Ovary (tissue), 3 donors: ENCODE measurements around the gene ADAMTS17.

Source experiments
- EP300 ChIP-seq: sonication (generic); formaldehyde crosslinking; IDR thresholded peaks from one replicate; pipeline ENCODE4 v1.6.1; 2017; ENCODE audit warnings: antibody characterized with exemption
- TF ChIP-seq, protein P1 (sequence below), 3 donors: fragments of 450-650 bp in 2 of 3; fragments of 200-600 bp in 1 of 3; IDR thresholded peaks; one replicate each; pipeline versions ENCODE4 v1.5.1 to v1.8.0; 2016 to 2022; ENCODE audit warnings: antibody characterized with exemption in 3 of 3, mild to moderate bottlenecking in 1 of 3
- donor health status: DM: no; HTN: no; CAD: no.

DNA sequence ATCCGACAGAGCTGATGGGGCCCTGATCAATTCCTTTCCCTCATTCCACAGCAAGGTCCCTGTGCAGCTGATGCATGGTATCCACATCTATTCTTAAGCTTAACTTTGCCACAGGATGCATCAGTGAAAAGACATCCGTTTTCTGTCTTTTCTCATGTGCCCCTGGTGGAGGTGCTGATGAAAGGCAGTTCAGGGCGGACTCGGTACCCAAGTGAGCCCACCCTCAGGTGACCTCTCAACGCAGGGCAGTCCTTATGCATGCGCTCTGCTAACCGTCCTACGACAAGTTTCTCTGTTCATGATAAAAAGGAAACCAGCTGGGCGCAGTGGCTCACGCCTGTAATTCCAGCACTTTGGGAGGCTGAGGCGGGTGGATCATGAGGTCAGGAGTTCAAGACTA lies 251.4 kb downstream of the ADAMTS17 start:
- TF ChIP-seq, protein P1, sequence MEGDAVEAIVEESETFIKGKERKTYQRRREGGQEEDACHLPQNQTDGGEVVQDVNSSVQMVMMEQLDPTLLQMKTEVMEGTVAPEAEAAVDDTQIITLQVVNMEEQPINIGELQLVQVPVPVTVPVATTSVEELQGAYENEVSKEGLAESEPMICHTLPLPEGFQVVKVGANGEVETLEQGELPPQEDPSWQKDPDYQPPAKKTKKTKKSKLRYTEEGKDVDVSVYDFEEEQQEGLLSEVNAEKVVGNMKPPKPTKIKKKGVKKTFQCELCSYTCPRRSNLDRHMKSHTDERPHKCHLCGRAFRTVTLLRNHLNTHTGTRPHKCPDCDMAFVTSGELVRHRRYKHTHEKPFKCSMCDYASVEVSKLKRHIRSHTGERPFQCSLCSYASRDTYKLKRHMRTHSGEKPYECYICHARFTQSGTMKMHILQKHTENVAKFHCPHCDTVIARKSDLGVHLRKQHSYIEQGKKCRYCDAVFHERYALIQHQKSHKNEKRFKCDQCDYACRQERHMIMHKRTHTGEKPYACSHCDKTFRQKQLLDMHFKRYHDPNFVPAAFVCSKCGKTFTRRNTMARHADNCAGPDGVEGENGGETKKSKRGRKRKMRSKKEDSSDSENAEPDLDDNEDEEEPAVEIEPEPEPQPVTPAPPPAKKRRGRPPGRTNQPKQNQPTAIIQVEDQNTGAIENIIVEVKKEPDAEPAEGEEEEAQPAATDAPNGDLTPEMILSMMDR (IDR thresholded peaks at IDR 0.05): no peak
- no peak for TF ChIP-seq EP300
